Glutamatergic neuron (in vitro differentiated cells): ENCODE results near the gene HMGA1. TPM values are rescaled to one million over a fixed set of nuclear protein-coding genes. Genes with fewer than 3 reads are reported as not detected.
A peak's percentile ranks its signal among the peaks of the same experiment; 100 is the strongest.

Experiments used
- DNase-seq: peaks from one replicate; pipeline ENCODE4 v3.0.0; 2022
- H3K27ac Mint-ChIP-seq: one replicate; pipeline ENCODE4 v1.8.0; 2020; ENCODE audit warnings: mild to moderate bottlenecking, mixed read lengths, inconsistent platforms; ENCODE audit not compliant: unreplicated experiment
- H3K27me3 Mint-ChIP-seq: one replicate; pipeline ENCODE4 v1.8.0; 2020; ENCODE audit warnings: mild to moderate bottlenecking, moderate library complexity, mixed read lengths, inconsistent platforms; ENCODE audit not compliant: unreplicated experiment
- H3K36me3 Mint-ChIP-seq: one replicate; pipeline ENCODE4 v1.8.0; 2020; ENCODE audit warnings: mild to moderate bottlenecking, mixed read lengths, inconsistent platforms; ENCODE audit not compliant: unreplicated experiment
- H3K4me1 Mint-ChIP-seq: one replicate; pipeline ENCODE4 v1.8.0; 2020; ENCODE audit warnings: mild to moderate bottlenecking, low read depth, mixed read lengths, inconsistent platforms; ENCODE audit not compliant: unreplicated experiment
- H3K4me3 Mint-ChIP-seq: one replicate; pipeline ENCODE4 v1.8.0; 2020; ENCODE audit warnings: mild to moderate bottlenecking, mixed read lengths, inconsistent platforms; ENCODE audit not compliant: unreplicated experiment
- H3K9me3 Mint-ChIP-seq: one replicate; pipeline ENCODE4 v1.8.0; 2020; ENCODE audit warnings: mild to moderate bottlenecking, moderate library complexity, mixed read lengths, inconsistent platforms; ENCODE audit not compliant: unreplicated experiment
- CTCF ChIP-seq: fragments of 200-600 bp; sonication (generic); IDR thresholded peaks from one replicate; pipeline ENCODE4 v1.5.0; 2021; ENCODE audit not compliant: partially characterized antibody, unreplicated experiment
- total RNA-seq: library from RNA; stranded (reverse); fragmentation: NEBNext Ultra II Directional; extraction: Animal tissue kit (Norgen Biotek cat#: 25700); gene quantifications from one replicate; pipeline ENCODE4 v1.2.1, GENCODE V29; 2021; ENCODE audit not compliant: unreplicated experiment

The HMGA1 gene
- total RNA-seq, 1 donor from 2014 or later = 322 TPM

DNA sequence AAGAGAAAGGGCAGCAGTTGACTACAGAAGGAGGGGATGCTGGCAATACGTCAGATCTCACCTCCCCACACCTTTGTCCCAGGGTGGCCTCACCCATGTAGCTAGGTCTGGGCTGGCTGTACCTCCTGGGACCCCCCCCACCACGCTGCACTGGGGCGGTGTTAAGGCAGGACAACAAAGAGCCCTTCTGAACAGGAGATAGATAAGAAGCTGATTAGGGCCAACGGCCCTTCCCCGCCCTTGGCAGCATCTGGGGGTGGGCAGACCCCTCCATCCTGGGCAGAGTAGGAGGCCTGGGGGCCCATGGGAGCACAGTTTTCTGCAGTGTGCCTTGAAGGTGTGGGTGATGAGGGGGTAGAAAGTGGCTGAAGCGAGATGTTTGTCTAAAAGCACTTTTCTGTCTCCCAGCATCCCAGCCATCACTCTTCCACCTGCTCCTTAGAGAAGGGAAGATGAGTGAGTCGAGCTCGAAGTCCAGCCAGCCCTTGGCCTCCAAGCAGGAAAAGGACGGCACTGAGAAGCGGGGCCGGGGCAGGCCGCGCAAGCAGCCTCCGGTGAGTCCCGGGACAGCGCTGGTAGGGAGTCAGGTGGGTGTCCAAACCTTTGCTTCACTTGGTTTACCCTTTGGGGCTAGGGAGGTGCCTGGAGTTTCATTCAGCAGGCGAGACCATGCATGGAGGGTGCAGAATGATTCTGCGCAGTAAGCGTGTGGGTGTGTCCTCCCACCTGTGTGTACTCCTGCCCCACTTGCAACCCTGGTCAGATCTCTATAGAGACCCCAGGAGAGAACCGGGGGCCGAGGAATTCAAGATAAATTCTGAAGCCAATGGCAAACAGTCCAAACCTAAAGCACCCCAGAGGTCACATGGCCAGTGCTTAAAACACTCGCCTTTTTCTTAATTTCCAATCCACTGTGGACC is 3.9 kb downstream of the HMGA1 start:
- Mint-ChIP-seq H3K27me3 (peaks cover 6% of the 10 kb centered on the region), H3K4me1 (peaks cover 21% of the 10 kb centered on the region), H3K4me3 (no peak overlapping the region), H3K36me3 (no peaks in the 10 kb centered on the region), H3K27ac (peak overlapping the region; percentile 5), H3K9me3 (peaks cover 3% of the 10 kb centered on the region)
- no peak for DNase-seq
- no peak for TF ChIP-seq CTCF

DNA sequence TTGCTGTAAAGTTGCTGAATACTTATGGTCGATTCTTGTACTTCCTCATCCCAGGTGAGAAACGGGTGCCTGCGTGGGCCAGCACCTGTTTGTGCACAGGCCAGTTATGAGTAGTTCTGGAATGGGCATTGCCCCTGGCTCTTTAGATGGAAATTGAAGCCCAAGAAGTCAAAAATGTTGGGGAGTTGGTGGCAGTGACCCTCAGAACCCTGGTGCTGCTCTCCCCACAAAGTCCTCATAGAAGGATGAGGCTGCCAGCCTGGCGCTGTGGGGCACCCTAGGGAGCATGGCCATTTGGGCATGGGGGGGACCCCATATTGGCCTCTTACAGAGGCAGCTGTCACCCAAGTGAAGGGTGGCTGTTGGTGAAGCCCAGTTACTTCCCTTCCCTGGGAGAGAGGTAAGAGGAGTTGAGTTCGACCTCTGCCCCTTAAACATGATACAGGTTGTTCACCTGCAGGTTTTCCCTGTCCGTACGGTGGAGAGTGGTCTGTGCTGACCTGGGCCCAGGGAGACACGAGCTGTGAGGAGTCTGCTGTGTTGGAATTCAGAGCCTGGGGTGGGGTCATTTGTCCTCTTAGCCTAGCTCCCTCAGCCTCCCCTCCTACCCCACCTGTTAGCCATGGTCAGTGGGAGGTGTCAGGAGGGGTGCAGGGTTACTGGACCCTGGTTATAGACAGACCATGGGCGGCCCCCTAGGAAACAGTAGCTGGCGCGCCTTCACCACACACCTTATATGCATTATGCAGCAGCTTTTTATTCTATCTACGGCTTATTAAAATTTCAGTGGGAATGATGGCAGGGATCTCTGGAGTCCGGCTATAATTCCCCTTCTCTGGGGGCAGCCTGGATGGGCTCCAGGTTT is 4.9 kb downstream of the HMGA1 start:
- no peak overlapping the region for H3K27ac Mint-ChIP-seq
- DNase-seq = no peak
- peaks cover 27% of the 10 kb centered on the region for H3K4me1 Mint-ChIP-seq
- H3K9me3 Mint-ChIP-seq = peaks cover 4% of the 10 kb centered on the region
- H3K4me3 Mint-ChIP-seq = no peak overlapping the region
- no peaks in the 10 kb centered on the region for H3K36me3 Mint-ChIP-seq
- TF ChIP-seq CTCF = no peak
- peaks cover 10% of the 10 kb centered on the region for H3K27me3 Mint-ChIP-seq

DNA sequence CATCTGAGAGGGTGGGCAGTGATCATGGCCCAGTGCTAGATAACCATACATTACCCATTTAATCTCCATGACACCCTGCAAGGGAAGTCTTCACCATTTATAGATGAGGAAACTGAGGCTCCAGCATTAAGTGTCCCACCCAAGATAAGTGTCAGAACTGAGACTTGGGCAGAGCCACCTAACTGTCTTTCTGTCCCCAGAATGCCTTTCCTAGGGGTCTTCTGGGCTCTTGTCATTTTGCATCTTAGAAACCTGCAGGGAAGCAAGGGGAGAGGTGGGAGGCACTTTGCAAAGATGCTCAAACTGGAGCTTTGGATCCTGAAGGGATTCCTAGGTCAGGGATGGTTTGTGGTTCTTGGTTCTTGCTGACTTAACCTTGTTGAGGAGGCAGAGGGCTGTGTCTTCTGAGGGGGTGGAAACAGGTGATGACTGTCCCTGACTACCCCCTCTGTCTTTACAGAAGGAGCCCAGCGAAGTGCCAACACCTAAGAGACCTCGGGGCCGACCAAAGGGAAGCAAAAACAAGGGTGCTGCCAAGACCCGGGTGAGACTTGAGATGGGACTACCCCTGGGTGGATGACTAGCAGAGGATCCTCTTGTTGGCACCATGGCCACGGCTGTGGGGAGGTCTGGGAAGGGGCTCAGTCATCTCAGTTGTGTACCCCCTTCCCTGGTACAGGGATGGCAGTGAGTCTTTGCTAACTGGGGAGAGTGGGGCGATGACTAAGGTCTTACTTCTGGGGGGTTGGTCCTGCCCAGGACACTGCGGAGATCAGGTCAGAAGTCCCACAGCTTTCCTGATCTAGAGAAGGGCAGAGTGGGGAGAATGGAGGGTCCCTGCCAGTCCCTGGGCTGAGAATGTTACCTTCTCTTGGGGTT is 5.8 kb downstream of the HMGA1 start:
- no peaks in the 10 kb centered on the region for H3K36me3 Mint-ChIP-seq
- peaks cover 7% of the 10 kb centered on the region for H3K9me3 Mint-ChIP-seq
- TF ChIP-seq CTCF = no peak
- H3K4me3 Mint-ChIP-seq = no peak overlapping the region
- no peak overlapping the region for H3K27ac Mint-ChIP-seq
- H3K4me1 Mint-ChIP-seq = peaks cover 31% of the 10 kb centered on the region
- no peak for DNase-seq
- H3K27me3 Mint-ChIP-seq = peaks cover 11% of the 10 kb centered on the region

DNA sequence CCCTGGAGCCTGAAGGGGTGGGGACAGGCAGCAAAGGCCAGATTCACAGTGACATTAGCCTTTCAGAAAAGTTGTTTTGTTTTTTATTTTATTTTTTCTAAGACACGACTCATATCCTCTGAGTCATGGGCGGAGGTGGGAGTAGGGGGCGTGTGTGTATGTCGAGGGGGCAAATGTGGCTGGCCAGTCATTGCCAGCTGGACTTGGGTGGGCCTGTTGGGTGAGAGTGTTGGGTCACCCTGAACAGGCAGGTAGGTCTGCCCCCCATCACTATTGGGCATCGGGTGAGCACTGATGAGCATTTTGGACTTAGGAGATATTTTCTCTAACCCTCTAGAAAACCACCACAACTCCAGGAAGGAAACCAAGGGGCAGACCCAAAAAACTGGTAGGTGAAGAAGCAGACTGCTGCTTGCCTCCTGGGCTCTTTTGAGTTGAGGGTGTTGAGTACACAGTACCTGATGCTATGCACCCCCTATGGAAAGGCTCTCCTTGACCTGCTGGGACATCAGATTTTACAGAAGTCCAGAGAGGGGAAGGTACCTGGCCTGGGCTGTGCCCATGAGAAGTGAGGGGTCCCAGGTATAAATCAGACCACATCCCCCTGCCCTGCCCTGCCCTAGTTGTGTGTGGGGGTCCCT is 6.6 kb downstream of the HMGA1 start:
- H3K27me3 Mint-ChIP-seq = peaks cover 11% of the 10 kb centered on the region
- peaks cover 7% of the 10 kb centered on the region for H3K9me3 Mint-ChIP-seq
- no peak overlapping the region for H3K4me3 Mint-ChIP-seq
- DNase-seq = no peak
- no peak for TF ChIP-seq CTCF
- H3K36me3 Mint-ChIP-seq = no peaks in the 10 kb centered on the region
- peaks cover 31% of the 10 kb centered on the region for H3K4me1 Mint-ChIP-seq
- H3K27ac Mint-ChIP-seq = no peak overlapping the region
